Skeletal muscle tissue (tissue), 4 donors: ENCODE measurements around the gene FMNL3. TPM values are rescaled to one million over a fixed set of nuclear protein-coding genes. Genes with fewer than 3 reads are reported as not detected.

ENCODE experiments used
- H3K27ac ChIP-seq: one replicate; pipeline ENCODE4 v1.7.0; 2013; ENCODE audit warnings: mild to moderate bottlenecking, low read depth, low read length, inconsistent platforms
- H3K27me3 ChIP-seq, 3 donors: one replicate each; pipeline ENCODE4 v1.7.0; 2013; ENCODE audit warnings: low read length in 3 of 3; ENCODE audit not compliant: control insufficient read depth in 3 of 3, insufficient read depth in 3 of 3
- H3K36me3 ChIP-seq, 3 donors: one replicate each; pipeline ENCODE4 v1.7.0; 2013; ENCODE audit warnings: low read length in 3 of 3; ENCODE audit not compliant: control insufficient read depth in 3 of 3, insufficient read depth in 3 of 3
- H3K4me1 ChIP-seq, 3 donors: one replicate each; pipeline ENCODE4 v1.7.0; 2013; ENCODE audit warnings: low read length in 3 of 3, mild to moderate bottlenecking in 3 of 3; ENCODE audit not compliant: control insufficient read depth in 3 of 3, insufficient read depth in 3 of 3
- H3K4me3 ChIP-seq, 3 donors: one replicate each; pipeline ENCODE4 v1.7.0; 2013; ENCODE audit warnings: low read length in 3 of 3
- H3K9ac ChIP-seq, 3 donors: one replicate each; pipeline ENCODE4 v1.7.0; 2013; ENCODE audit warnings: low read length in 3 of 3, mild to moderate bottlenecking in 3 of 3, moderate library complexity in 2 of 3, low read depth in 1 of 3
- H3K9me3 ChIP-seq, 3 donors: one replicate each; pipeline ENCODE4 v1.7.0; 2013; ENCODE audit warnings: low read length in 3 of 3; ENCODE audit not compliant: control insufficient read depth in 3 of 3
- total RNA-seq: library from RNA; depleted of rRNA; stranded (reverse); fragments of >200 nt; gene quantifications from one replicate; pipeline ENCODE4 v1.2.3, GENCODE V29; 2014
- donor health status: Osteomylitis.

The FMNL3 gene
- total RNA-seq, 1 donor from 2014 or later: 19.3 TPM

DNA sequence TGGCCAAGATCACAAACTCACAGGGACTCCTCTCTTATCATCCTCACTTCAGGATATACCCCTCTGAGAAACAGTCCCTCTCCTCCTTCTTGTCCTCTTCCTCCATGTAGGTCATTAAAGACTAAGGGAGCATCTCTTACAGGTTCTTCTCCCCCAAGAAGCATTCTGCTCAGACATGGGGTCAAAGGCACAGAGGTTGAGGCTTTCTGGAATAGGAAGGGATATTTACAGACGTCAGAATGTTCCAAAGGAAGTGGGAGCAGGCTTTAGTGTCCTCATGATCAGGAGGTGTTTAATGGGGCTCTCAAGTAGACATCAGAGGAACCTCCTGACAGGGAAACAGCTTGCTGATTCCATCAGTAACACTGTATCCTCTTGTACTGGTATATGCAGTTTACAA is 47.5 kb downstream of the FMNL3 start:
- H3K9me3 ChIP-seq: no peaks in the 10 kb centered on the region
- peaks cover 47 to 66% (median 49%) of the 10 kb centered on the region in 3 donors for H3K4me1 ChIP-seq
- no peak overlapping the region for H3K4me3 ChIP-seq
- H3K27ac ChIP-seq: no peak overlapping the region
- peaks cover 9 to 24% (median 15%) of the 10 kb centered on the region in 3 donors for H3K36me3 ChIP-seq
- H3K9ac ChIP-seq: no peak overlapping the region
- H3K27me3 ChIP-seq: no peaks in the 10 kb centered on the region

DNA sequence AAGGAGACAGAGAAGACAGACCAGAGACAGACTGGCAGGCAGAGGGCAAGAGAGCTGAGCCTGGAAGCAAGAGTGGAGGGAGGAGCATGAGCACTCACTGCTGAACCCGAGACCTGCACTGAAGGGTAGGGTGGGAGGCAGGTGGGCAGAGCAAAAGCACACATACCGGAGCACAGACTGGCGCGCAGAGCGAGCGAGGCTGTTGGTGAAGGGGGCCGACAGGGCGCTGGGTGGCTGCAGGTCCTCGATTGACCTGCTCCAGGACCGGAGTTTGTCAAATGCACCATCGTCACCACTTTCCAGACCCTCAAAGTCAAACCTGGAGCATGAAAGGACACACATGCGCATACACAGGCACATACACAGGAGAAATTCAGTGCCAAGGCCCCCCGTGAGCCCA is 48.9 kb downstream of the FMNL3 start:
- no peaks in the 10 kb centered on the region for H3K9me3 ChIP-seq
- no peak overlapping the region for H3K9ac ChIP-seq
- H3K27me3 ChIP-seq: no peaks in the 10 kb centered on the region
- peaks cover 34 to 51% (median 41%) of the 10 kb centered on the region in 3 donors for H3K4me1 ChIP-seq
- no peak overlapping the region for H3K27ac ChIP-seq
- H3K36me3 ChIP-seq: peaks cover 10 to 33% (median 26%) of the 10 kb centered on the region in 3 donors
- H3K4me3 ChIP-seq: no peak overlapping the region

DNA sequence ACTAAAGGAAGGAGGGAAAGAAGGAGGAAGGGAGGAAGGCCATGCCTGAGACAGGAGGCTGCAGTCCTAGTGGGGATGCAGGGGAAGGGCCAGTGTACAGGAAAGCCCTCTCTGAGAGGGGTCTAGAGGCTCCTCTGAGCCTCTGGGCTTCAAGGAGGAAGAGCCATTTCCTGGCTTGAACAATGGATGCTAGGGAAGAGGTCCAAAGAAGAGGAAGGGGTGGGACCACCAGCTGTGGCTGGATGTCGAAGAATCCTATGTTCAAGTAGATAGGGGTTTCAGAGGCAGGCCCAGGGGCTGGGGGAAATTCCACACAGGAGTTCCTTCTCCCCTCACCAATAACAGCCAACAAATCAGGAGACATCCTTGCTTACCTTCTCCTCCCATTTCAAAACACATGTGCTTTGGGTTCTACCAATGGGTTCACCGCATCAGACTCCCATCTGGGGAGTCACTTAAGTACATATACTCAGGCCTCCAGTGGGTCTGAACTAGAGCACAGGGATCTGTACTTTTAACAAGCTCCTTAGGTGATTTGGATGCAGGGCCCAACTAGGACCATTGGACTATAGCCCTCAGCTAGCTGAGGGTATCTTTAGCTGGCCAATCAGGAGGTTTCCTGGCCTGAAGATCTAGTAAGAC is 51.5 kb downstream of the FMNL3 start:
- Histone ChIP-seq H3K27me3 (no peaks in the 10 kb centered on the region), H3K9me3 (no peaks in the 10 kb centered on the region), H3K27ac (no peak overlapping the region), H3K36me3 (peaks cover 22 to 43% (median 33%) of the 10 kb centered on the region in 3 donors), H3K9ac (no peak overlapping the region), H3K4me1 (peaks cover 14 to 30% (median 16%) of the 10 kb centered on the region in 3 donors), H3K4me3 (no peak overlapping the region)

DNA sequence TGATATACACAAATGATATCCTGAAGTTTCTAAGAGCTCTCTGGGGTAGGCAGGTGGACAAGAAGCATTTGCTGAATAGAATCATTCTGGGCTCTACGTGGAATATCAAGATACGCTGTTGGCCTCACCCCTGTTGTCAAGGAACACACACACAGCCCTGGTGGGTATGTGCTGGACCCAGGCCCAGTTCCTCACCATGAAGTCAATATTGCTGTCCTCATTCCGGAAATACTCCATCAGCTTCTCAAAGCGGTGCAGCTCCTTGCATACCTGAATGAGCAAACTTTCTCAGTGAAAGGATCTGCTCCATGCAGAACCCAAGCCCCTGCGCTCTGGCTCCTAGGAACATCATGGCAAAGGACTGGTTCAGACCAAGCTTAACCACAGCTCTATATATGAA is 52.5 kb downstream of the FMNL3 start:
- no peak overlapping the region for H3K27ac ChIP-seq
- peaks cover 30 to 49% (median 39%) of the 10 kb centered on the region in 3 donors for H3K36me3 ChIP-seq
- no peaks in the 10 kb centered on the region for H3K9me3 ChIP-seq
- peaks cover 13 to 27% (median 14%) of the 10 kb centered on the region in 3 donors for H3K4me1 ChIP-seq
- H3K9ac ChIP-seq: no peak overlapping the region
- no peak overlapping the region for H3K4me3 ChIP-seq
- no peaks in the 10 kb centered on the region for H3K27me3 ChIP-seq

DNA sequence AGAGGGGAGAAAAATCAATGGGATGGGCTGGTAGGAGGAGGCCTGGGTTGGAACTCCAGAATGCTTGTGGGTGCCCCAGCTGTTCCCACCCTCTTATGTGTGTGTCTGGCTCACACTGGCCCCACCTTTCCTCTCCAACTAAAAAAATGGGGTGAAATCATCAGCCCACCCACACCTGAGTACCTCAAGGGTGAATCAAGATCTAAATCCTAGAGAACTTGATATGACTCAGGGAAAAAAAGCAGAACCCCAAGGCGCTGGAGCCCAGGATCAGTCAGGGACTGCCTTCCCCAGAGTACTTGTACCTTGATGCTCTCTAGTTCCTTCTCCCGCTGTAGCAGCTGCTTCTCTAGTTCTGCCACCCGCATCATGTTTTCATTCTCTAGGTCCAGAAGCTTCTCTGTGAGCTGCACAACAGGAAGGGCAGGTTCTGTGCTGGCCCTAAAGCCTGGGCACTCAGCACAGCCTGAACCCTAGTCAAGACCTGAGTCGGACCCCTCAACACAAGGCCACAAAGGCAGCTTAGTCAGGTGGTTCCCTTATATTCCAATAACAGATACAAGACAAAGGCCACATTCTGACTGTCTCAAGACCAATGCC is 54.2 kb downstream of the FMNL3 start:
- Histone ChIP-seq H3K4me1 (peaks cover 17 to 34% (median 17%) of the 10 kb centered on the region in 3 donors), H3K9me3 (no peaks in the 10 kb centered on the region), H3K4me3 (no peak overlapping the region), H3K27ac (no peak overlapping the region), H3K9ac (peak overlapping the region in 1 of 3 donors; percentile 25), H3K27me3 (no peaks in the 10 kb centered on the region), H3K36me3 (peaks cover 36 to 53% (median 44%) of the 10 kb centered on the region in 3 donors)

DNA sequence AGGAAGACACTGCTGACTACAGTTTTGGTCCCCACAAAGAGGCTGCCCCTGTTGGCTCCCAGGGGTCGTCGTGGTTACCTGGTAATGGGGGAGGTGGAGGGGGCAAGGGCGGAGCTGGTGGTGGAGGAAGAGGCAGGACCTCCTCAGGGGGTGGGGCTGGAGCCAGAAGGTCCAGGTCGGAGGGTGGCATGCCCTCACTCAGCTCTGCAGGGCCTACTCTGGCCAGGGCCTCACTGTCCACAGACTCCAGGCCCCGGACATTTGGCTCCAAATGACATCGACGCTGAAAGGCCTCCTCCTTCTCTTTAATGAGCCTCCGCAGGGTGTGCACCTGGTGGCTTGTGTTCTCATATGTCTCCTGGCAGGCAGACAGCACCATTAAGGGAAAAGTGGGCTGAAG is 55.4 kb downstream of the FMNL3 start:
- no peaks in the 10 kb centered on the region for H3K9me3 ChIP-seq
- peaks cover 34 to 56% (median 36%) of the 10 kb centered on the region in 3 donors for H3K36me3 ChIP-seq
- H3K4me1 ChIP-seq: peaks cover 12 to 36% (median 25%) of the 10 kb centered on the region in 3 donors
- H3K27me3 ChIP-seq: no peaks in the 10 kb centered on the region
- no peak overlapping the region for H3K9ac ChIP-seq
- H3K4me3 ChIP-seq: no peak overlapping the region
- H3K27ac ChIP-seq: no peak overlapping the region

DNA sequence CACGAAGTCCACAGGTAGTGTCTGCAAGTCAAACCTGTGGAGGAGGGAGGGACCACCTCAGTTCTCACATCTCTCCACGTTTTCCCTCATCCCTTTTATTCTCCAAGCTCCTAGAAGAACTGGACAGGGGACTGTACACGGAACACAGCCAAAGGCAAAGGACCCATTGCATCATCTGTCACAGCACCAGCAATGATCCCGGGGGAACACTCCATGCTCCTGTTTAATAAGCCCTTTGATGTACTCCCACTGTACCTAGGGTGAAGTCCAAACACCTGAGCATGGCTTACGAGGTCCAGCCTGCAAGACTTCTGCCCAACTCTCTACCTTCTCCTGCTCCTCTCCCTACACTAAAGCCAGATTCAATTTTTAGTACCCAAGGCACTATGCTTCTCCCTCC is 57.3 kb downstream of the FMNL3 start:
- H3K9ac ChIP-seq: no peak overlapping the region
- H3K27me3 ChIP-seq: no peaks in the 10 kb centered on the region
- H3K4me1 ChIP-seq: peaks cover 17 to 46% (median 40%) of the 10 kb centered on the region in 3 donors
- no peaks in the 10 kb centered on the region for H3K9me3 ChIP-seq
- H3K27ac ChIP-seq: no peak overlapping the region
- H3K36me3 ChIP-seq: peaks cover 48 to 69% (median 51%) of the 10 kb centered on the region in 3 donors
- no peak overlapping the region for H3K4me3 ChIP-seq

DNA sequence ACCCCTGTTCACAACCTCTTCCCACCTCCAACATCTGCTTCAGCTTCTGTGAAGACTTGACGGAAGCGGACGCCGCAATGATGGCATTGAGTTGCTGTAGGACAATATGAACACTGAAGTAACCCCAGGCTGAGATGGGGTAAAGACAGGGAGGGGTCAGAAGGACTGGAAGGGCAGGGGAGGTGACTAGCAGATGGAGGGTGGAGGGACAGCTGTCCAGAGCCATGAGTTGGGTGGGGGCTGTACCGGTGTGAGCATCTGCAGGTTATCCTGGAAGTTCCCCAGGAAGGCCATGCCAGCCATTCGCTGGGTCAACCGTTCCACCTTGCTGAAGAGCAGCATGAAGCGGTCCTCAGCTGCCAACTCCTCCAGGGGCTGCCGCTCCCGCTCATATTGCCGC is 57.8 kb downstream of the FMNL3 start:
- Histone ChIP-seq H3K27ac (no peak overlapping the region), H3K36me3 (peaks cover 48 to 65% (median 52%) of the 10 kb centered on the region in 3 donors), H3K9ac (no peak overlapping the region), H3K27me3 (no peaks in the 10 kb centered on the region), H3K4me3 (no peak overlapping the region), H3K9me3 (no peaks in the 10 kb centered on the region), H3K4me1 (peaks cover 20 to 50% (median 39%) of the 10 kb centered on the region in 3 donors)

DNA sequence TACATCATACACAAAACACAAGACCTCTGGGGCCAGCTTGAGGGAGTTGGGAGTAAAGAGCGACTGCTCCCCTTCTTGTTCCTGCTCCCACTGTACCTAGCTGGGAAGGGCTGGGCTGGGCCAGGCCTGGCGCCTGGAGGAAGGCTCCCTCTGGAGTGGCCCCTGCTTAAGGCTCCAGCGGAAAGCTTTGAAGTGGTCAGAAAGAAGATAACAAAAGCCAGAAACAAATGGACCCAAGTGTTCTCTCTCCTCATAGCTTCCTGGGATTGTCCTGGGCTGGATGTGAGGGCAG is 58.5 kb downstream of the FMNL3 start:
- no peak overlapping the region for H3K27ac ChIP-seq

More for the DNA sequence above, 58.5 kb downstream of the FMNL3 start:
- Histone ChIP-seq H3K27me3 (no peaks in the 10 kb centered on the region), H3K9me3 (no peaks in the 10 kb centered on the region), H3K36me3 (peaks cover 50 to 68% (median 60%) of the 10 kb centered on the region in 3 donors), H3K9ac (peak overlapping the region in 1 of 3 donors; percentile 28), H3K4me1 (peaks cover 20 to 52% (median 38%) of the 10 kb centered on the region in 3 donors), H3K4me3 (no peak overlapping the region)
